GM10266 (cell line): ENCODE data around the gene WDR82.

Experiments
- DNase-seq: peaks from one replicate; pipeline ENCODE4 v3.0.0; 2012; ENCODE audit errors: extremely low spot score
- CTCF ChIP-seq: IDR thresholded peaks from 2 replicates; pipeline ENCODE4 v1.5.1; 2012; ENCODE audit warnings: mild to moderate bottlenecking, low read depth; ENCODE audit not compliant: control insufficient read depth, insufficient read depth; ENCODE audit errors: missing control alignments

The WDR82 gene

DNA sequence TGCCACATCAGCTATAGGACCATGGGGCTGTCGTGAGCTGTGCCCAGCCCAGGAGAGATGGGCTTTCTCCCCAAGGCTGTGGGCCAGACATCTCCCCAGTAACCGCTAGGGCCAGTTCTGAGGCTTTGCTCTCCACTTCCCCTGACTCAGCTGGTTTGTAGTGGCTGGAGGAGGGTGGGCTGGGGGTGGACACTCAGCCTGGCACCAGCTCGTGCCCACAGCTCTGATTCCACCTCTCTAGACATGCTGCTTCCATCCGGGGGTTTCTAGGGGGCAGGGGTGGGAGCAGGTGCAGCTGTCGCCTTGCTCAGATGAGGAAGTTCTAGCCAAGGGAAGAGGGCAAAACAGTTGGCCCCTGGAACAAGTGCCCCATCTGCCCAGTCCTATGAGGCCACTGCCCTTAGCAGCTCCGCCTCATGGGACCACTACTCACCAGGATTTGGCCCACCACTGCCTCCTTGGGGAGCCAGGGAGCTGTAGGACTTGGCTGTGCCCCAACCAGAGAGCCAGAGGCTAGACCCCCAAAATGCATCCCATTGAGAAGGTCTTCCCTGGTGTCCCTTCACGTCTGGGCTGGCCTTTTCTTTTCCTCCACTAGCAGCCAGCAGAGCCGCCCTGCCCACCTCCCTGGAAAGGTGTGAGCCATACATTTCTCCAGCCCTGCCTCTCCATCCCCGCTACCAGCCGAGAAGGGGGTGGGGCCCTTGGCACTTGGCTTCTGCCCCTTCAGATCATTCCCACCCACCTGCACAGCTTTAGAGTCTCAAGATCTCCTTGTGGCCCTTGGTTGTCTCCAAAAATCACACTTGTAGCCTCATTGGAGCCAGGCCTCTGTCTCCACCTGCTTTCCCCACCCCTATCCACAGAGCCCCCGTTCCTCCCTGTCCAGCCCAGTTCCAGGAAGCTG lies 19.0 kb upstream of the WDR82 start:
- TF ChIP-seq CTCF = no peak
- no peak for DNase-seq

GRCh38 chr3:52295671-52296208 lies 17.3 kb upstream of the WDR82 start:
- no peak for TF ChIP-seq CTCF
- DNase-seq = no peak

DNA sequence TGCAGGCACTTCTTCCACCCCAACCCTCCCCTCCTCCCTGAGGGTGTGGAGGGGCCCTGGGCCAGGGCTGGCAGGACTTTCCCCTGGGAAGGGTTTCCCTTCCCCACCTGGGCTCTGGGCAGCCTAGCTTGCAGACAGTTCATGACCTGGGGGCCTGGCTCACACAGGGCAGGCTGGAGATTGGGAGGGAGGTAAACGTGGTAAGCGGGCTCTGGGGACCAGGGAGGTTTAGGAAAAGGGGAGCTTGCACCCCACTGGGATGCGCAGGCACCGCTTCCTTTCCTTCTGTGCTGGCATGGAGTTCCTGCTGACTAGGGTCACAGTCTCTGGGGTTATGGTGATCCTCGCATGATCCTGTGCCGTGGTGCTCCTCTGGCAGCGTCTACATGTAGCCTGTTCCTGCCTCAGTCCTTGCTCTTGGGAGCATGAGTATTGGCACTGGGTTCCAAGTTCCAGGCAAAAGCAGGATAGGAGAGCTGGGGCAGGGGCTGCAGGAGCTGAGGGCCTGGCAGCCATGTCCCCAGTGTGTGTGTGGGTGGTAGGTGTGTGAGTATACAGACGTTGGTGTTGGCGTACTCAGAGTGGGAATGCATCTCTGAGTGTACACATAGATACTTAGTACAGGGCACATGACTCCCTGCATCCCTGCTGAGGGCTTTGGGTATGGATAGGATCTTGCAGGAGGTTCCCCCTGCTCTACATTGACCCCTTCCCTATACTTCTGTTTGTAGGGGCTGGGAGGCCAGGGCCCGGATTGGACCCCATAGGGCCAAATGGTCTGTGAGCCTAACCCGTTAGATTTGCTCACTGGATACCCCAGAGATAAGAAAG lies 16.1 kb upstream of the WDR82 start:
- TF ChIP-seq CTCF = no peak
- DNase-seq = no peak

GRCh38 chr3:52293491-52294319 lies 15.3 kb upstream of the WDR82 start:
- TF ChIP-seq CTCF = no peak

DNA sequence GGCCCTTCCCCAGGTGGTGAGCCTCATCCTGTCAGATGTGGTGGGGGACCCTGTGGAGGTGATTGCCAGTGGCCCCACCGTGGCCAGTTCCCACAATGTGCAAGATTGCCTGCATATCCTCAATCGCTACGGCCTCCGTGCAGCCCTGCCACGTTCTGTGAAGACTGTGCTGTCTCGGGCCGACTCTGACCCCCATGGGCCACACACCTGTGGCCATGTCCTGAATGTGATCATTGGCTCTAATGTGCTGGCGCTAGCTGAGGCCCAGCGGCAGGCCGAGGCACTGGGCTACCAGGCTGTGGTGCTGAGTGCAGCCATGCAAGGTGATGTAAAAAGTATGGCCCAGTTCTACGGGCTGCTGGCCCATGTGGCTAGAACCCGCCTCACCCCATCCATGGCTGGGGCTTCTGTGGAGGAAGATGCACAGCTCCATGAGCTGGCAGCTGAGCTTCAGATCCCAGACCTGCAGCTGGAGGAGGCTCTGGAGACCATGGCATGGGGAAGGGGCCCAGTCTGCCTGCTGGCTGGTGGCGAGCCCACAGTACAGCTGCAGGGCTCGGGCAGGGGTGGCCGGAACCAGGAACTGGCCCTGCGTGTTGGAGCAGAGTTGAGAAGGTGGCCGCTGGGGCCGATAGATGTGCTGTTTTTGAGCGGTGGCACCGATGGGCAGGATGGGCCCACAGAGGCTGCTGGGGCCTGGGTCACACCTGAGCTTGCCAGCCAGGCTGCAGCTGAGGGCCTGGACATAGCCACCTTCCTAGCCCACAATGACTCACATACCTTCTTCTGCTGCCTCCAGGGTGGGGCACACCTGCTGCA lies 14.0 kb upstream of the WDR82 start:
- no peak for TF ChIP-seq CTCF
- DNase-seq = no peak

More at GRCh38 chr3:52293491-52294319, 15.3 kb upstream of the WDR82 start:
- DNase-seq = no peak
